Kidney epithelial cell (primary cell): ENCODE measurements around the gene SLC25A25. TPM values are rescaled to one million over a fixed set of nuclear protein-coding genes. Genes with fewer than 3 reads are reported as not detected.

Experiments used
- DNase-seq: peaks from one replicate; pipeline ENCODE4 v3.0.0-alpha.2; 2010; ENCODE audit warnings: low read depth
- H3K27me3 ChIP-seq: 2 replicates; pipeline ENCODE4 v1.6.0; 2011; ENCODE audit warnings: low read length; ENCODE audit not compliant: control insufficient read depth, insufficient read depth
- H3K36me3 ChIP-seq: 2 replicates; pipeline ENCODE4 v1.5.1; 2011; ENCODE audit warnings: low read length; ENCODE audit not compliant: control insufficient read depth, insufficient read depth
- H3K4me3 ChIP-seq: 2 replicates; pipeline ENCODE4 v1.5.1; 2011; ENCODE audit warnings: low read depth, mild to moderate bottlenecking, control low read depth, low read length
- CTCF ChIP-seq: IDR thresholded peaks from 2 replicates; pipeline ENCODE4 v1.5.1; 2011; ENCODE audit warnings: mild to moderate bottlenecking, moderate library complexity, low read length, control low read depth, inconsistent platforms; ENCODE audit not compliant: insufficient read depth, poor library complexity, severe bottlenecking
- total RNA-seq: library from RNA; depleted of rRNA; stranded (reverse); fragments of >200 nt; gene quantifications from 2 replicates; pipeline ENCODE4 v1.2.3, GENCODE V29; 2015

SLC25A25 gene
- total RNA-seq, 1 donor from 2014 or later, result 22.8 TPM

GRCh38 chr9:128096616-128097536, 28.8 kb downstream of the SLC25A25 start:
- no peak for DNase-seq
- TF ChIP-seq CTCF, result no peak
- Histone ChIP-seq H3K27me3 (no peaks in the 10 kb centered on the region), H3K4me3 (no peak overlapping the region), H3K36me3 (peaks cover 1% of the 10 kb centered on the region)

- no peak for TF ChIP-seq CTCF
- Histone ChIP-seq H3K4me3 (no peak overlapping the region), H3K27me3 (no peaks in the 10 kb centered on the region), H3K36me3 (peaks cover 4% of the 10 kb centered on the region)
- DNase-seq, result no peak
These were observed 29.7 kb downstream of the SLC25A25 start for GRCh38 chr9:128097543-128098296.

GRCh38 chr9:128098297-128099230, 30.5 kb downstream of the SLC25A25 start:
- H3K36me3 ChIP-seq, result peaks cover 8% of the 10 kb centered on the region
- peak overlapping the region; percentile 50 for H3K4me3 ChIP-seq
- DNase-seq, result peak; percentile 97
- no peaks in the 10 kb centered on the region for H3K27me3 ChIP-seq
- TF ChIP-seq CTCF, result no peak

- DNase-seq, result no peak
- H3K27me3 ChIP-seq, result no peaks in the 10 kb centered on the region
- TF ChIP-seq CTCF, result no peak
- H3K4me3 ChIP-seq, result peak overlapping the region; percentile 50
- peaks cover 8% of the 10 kb centered on the region for H3K36me3 ChIP-seq
These were observed 31.3 kb downstream of the SLC25A25 start for GRCh38 chr9:128099231-128099931.

- DNase-seq, result no peak
- peaks cover 8% of the 10 kb centered on the region for H3K36me3 ChIP-seq
- TF ChIP-seq CTCF, result no peak
These were observed 32.0 kb downstream of the SLC25A25 start for GRCh38 chr9:128099932-128100491.

More at GRCh38 chr9:128099932-128100491, 32.0 kb downstream of the SLC25A25 start:
- H3K4me3 ChIP-seq, result no peak overlapping the region
- no peaks in the 10 kb centered on the region for H3K27me3 ChIP-seq
